Erythroblast (primary cell): Measurements from ENCODE around the gene G6PD.

ENCODE experiments used
- GATA1 ChIP-seq: IDR thresholded peaks from 2 replicates; pipeline ENCODE4 v1.6.1; 2011; ENCODE audit warnings: low read depth, mild to moderate bottlenecking, control low read depth, low read length, moderate library complexity
- POLR2A ChIP-seq: IDR thresholded peaks from 2 replicates; pipeline ENCODE4 v1.6.1; 2011; ENCODE audit warnings: mild to moderate bottlenecking, low read length

DNA sequence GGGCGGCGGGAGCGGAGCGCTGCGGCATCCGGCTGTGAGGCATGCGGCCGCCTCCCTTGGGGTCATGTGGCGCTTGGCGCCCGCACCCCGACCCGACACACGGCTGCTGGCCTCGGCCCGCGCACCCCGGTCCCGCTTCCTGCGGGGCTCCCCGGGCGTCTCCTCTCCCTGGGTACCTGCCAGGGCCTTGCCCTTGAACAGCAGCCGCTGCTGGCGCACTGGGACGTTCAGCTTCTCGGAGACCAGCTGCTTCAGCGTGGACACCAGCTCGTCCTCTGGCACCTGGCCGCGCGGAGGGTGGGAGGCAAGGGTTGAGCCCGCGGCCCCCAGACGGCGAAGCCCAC, 60.6 kb downstream of the G6PD start:
- TF ChIP-seq POLR2A (no peak), GATA1 (no peak)
